GM18868 (cell line): ENCODE data around the gene PAFAH1B1.
"Not testable (repeated sequence)": the region's sequence is repeated elsewhere in the genome, so short reads cannot be mapped to it uniquely, and the experiment has no call there.

Source experiments
- ATAC-seq: cut with Tn5 transposase; IDR thresholded peaks from one replicate; pipeline ENCODE4 v1.9.1; 2021; ENCODE audit warnings: mild to moderate bottlenecking, moderate library complexity; ENCODE audit not compliant: unreplicated experiment

PAFAH1B1 gene

DNA sequence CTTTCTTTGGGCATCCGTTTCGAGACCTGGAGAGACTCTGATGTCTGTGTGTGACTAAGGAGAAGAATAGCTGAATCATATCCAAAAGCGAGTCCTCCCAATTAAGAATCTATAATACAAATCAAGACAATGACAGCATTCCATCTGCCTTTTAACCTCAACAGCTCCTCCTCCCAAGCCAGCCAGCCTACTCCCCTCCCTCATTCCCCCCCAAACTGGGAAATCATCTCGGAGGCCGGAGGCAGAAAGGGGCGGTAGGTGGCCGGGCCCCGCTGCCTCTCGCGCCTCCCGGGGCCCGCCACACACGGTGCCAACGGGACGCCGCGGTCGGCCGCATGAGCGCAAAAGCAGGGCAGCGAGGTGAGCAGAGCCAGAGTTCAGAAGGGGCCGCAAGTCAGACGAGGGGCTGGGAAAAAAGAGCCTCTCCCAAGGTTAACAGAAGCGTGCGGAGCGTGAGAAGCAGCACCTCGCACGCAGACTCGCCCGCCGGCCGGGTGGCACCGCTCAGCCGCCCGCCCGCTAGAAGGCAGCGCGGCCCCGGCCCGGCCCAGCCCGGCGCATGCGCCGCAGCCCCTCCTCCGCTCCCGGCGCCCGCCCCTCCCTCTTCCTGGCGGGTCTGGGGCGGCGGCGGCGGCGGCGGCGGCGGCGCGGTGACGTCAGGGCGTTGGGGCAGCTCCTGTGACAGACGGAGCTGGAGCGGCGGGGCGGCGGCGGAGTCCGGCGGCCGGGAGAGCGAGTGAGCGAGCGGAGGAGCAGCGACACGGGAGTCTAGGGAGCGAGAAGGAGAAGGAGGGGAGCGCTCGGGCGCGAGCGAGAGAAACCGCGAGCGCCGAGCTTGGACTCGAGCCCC lies at the start of gene PAFAH1B1:
PAFAH1B1 (plus strand) TSS at position 684 of the 850 bp plus-strand sequence. CDS start 44,635 bp downstream, outside the sequence.
- ATAC-seq = peak; percentile 72

DNA sequence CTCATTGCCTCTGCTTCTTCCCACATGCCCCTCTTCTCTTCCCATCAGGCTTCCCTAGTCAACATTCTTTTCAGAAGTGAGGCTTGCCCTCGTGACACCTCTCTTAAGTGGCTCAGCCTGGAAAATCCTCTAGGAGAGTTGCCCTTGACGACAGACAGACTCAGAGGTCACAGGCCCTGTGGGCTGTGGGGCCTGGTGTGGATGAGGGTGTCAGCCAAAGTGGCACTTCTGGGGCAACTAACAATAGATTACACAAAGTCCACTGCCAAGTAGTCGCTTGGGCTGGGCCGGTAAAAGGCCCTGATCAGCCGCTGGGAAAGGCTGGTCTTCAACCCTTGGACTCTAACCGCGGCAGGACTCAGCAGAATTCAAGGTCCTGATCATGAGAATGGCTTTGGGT lies 48.1 kb upstream of the PAFAH1B1 start:
- ATAC-seq = no peak

DNA sequence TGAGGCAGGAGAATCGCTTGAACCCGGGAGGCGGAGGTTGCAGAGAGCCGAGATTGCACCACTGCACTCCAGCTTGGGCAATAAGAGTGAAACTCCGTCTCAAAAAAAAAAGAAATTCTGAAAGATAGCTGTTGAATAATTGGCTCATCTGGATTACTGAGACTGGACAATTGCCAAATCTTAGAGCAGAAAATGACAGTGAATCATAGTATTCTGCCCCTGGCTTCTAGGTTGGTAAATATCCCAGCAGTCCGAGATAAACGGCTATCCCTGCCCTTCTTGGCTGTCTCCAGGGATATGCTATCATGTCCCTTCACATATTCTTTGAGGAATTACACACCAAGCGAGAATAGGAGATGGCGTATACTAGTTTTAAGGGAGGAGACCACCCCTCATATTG lies 46.3 kb upstream of the PAFAH1B1 start:
- ATAC-seq = no peak

DNA sequence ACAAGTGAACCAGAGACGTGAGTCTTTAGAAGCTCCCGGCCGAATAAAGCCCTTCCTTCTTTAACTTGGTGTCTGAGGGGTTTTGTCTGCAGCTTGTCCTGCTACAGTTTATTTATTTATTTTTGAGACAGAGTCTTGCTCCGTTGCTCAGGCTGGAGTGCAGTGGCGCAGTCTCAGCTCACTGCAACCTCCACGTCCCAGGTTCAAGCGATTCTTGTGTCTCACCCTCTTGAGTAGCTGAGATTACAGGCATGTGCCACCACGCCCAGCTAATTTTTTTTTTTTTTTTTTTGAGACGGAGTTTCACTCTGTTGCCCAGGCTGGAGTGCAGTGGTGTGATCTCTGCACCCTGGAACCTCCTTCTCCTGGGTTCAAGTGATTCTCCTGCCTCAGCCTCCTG lies 45.4 kb upstream of the PAFAH1B1 start:
- ATAC-seq = not testable (repeated sequence)

DNA sequence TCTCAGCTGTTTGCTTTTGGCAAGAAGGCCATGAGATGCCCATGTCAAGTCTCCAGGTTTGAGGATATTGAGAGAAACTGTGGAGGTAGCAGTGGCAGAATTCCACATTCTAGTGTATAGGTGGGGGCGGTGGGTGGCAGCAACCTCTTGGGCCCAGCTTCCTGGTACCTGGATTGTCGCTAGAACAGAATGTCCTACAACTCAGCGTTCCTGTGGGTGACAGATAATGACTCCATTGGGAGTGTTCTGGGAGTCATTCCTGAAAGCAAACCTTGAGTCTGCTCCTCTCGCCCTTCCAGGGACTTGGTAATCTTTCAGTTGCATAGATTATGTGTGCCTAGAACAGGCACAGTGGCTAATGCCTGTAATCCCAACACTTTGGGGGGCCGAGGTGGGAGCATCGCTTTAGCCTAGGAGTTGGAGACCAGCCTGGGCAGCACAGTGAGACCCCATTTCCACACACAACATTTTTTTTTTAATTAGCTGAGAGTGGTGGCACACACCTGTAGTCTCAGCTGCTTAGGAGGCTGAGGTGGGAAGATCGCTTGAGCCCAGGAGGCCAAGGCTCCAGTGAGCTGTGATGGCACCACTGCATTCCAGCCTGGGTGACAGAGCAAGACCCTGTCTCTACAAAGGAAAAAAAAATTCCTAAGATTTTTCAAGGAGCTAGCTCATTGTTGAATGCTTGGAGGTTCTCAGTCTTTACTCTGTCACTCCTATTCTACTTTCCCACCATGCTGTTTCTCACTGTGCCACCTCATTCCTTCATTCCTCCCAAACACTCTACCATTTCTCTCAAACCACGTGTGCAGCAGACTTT lies 43.9 kb upstream of the PAFAH1B1 start:
- ATAC-seq = no peak

DNA sequence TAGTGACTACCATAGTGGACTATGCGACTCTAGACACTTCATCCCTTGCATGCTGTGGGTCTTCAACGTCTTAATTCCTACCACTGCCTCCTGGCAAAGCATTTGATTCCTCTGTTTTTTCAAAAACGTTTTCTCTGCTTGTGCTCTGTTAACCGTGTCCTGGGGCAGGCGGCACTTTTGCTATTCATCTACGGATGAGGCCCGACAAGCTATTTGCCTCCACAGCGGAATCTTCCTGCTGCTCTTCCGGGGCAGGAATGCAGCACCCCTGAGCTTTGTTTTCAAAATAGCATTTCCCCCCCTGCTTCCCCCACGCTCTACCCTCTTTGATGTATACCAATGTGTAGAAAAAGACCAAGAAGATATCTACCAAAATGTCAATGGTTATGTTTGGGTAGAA lies 42.0 kb upstream of the PAFAH1B1 start:
- no peak for ATAC-seq

DNA sequence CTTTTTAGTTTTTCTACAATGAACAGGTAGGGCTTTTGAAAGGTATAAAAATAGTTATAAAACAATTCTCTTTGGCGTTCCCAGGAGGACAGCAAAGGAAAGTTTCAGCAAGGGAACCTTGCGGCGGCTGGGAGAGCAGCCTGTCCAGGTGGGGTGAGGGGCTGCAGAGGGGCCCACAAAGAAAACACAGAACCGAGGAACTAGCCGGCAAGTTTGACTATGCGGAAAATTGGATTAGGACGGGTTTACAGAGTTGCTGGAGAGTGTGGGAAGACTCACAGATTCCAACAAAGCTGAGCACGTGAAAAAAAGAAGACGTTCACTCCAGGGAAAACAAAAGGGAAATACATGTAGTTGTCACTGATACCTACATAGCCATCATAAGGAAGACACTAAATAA lies 41.5 kb upstream of the PAFAH1B1 start:
- ATAC-seq = no peak

DNA sequence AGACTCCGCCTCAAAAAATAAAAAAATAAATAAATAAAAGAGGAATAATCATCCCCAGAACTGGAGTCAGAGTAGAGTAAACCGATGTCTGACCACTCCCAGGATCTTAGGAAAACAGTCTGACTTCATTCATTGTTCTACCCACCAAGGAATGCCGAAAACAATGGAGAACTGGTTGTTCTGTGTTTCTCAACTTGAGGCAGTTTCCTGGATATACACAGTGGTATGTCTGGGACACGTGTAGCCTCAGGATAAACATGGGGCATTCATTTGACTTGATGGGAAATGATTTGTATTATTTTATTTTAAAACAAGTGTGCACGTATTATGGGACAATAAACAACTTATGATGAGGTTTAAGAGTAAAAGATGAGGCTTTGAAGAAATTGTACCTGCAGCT lies 32.8 kb upstream of the PAFAH1B1 start:
- no peak for ATAC-seq

DNA sequence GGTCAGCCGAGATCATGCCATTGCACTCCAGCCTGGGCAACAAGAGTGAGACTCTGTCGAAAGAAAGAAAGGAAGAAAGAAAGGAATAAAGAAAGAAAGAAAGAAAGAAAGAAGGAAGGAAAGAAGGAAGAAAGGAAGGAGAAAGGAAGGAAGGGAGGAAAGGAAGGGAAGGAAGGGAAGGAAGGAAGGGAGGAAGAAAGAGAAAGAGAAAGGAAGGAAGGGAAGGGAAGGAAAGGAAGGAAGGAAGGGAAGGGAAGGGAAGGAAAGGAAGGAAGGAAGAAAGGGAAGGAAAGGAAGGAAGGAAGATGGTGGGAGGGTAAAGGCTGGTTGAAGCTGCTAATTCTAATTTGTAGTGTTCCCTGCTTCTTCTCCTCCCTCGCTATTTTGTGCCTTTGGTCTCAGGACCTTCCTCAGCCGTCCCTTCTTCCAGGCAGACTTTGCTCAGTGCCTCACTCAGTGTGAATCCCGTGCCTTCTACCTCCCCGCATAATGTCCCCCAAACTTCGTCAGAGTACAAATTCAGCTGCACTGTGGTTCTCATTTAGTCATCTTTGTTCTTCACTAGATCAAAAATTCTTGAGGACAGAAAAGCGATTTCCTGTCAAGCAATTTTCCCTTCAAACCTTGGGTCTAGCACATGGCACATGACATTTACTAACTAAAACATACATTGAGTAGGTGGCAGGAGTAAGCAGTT lies 31.1 kb upstream of the PAFAH1B1 start:
- no peak for ATAC-seq

DNA sequence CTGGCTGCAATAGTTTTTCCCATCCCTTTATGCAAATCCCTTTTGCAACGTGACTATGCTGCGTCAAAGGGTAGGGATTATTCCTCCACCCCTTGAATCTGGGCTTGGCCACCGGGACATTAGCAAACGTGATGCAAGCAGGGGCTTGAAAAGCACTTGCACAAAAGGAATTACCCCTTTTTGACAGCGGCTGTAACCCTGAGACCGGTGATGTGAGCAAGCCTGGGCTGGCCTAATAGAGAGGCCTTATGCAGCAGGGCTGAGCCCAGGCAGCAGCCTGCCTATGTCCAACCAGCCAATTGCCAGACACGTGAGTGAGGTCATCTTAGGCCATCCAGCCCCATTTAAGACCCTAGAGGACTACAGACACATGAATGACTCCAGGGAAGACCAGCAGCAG lies 30.4 kb upstream of the PAFAH1B1 start:
- no peak for ATAC-seq

DNA sequence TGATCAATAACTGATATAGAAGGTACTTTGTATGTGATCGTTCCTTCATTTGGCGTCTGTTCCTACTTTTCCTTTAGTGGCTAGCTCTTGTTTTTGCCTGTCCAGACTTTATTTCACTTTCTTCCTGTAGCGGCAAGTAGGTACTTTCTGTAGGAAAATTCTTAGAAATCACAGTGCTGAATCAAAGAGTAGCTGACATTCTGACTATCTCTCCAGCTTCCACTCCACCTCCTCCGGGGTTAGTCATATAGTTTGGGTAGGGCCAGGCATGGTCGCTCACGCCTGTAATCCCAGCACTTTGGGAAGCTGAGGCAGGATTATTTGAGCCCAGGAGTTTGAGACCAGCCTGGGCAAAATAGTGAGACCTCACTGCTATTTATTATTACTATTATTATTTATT lies 29.9 kb upstream of the PAFAH1B1 start:
- no peak for ATAC-seq

DNA sequence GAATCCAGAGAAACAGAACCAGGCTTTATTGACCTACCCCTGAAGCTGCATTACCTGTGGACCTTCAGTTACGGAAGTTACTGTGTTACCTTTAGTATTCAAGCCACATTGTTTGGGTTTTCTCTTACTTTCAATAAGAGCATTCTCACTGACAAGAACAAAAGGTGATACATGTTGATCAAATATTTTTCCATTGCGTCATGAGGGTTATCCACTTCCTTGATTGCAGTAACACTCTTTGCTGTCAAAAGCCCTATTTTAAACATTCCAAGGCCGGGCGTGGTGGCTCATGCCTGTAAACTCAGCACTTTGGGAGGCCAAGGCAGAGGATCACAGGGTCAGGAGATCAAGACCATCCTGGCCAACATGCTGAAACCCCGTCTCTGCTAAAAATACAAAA lies 28.6 kb upstream of the PAFAH1B1 start:
- no peak for ATAC-seq

DNA sequence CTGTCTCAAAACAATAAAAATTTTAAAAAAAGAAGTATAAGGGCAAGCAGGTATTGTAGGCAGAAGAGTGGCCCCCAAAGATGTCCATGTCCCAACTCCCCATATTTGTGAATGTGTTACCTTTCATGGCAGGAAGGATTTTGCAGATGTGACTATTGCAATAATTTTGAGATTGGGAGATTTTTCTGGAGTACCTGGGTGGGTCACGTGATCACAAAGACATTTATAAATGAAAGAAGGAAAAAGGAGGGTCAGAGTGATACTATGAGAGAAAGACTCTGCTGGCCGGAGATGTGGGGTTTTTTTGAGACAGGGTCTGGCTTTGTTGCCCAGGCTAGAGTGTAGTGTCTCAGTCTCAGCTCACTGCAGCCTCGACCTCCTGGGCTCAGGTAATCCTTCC lies 27.4 kb upstream of the PAFAH1B1 start:
- no peak for ATAC-seq

DNA sequence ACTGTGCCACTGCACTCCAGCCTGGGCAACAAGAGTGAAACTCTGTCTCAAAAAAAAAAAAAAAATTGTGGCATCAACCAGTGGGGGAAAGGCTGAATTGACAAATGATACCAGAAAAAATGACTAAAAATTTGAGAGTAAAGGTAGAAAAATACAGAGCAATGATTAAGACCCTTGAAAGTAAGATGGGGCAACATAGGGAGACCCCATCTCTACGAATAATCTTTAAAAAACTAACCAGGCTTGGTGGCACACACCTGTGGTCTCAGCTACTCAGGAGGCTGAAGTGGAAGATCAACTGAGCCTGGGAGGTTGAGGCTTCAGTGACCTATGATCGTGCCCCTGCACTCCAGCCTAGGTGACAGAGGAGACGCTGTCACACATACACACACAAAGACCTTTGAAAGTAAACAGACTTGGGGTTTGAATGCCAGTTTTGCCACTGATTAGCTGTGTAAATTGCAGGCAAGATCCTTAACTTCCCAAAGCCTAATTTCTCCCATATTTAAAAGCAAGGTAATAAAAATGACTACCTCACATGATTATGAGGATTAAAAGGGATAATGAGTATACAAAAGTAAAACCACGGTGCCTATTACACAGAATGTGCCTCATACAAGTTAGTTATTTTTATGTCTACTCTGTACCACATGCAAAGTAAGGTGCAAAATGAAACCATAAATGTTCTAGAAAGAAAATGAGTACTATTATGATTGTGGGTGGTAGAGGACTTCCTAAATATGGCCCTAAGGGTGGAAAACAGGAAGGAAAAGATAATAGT lies 21.7 kb upstream of the PAFAH1B1 start:
- ATAC-seq = no peak

DNA sequence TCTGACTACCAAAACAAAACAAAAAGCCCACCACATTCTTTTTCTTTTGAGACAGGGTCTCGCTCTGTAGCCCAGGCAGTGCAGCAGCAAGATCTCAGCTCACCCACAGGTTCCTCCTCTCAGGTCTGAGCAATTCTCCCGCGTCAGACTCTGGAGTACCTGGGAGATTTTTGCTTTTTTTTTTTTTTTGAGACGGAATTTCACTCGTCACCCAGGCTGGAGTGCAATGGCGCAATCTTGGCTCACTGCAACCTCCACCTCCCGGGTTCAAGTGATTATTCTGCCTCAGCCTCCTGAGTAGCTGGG lies 21.2 kb upstream of the PAFAH1B1 start:
- not testable (repeated sequence) for ATAC-seq

DNA sequence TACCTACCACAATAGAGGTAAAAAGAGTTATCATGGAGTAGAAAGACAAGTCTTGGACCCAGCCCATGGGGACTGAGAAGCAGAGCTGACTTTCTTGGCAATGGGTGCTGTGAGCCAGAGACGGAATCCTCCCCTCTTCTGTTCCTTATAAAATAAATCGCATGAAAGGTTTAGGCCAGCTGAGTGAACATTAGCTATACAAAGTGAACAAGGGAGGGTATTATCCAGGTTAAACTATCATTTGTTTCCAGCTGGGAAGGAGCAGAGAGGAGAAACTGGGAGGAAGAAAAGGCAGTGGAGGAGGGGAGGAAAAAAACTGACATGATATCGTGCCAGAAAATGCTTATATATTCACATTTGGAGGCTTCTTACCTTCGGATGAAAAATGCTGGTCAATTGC lies 13.3 kb upstream of the PAFAH1B1 start:
- no peak for ATAC-seq

DNA sequence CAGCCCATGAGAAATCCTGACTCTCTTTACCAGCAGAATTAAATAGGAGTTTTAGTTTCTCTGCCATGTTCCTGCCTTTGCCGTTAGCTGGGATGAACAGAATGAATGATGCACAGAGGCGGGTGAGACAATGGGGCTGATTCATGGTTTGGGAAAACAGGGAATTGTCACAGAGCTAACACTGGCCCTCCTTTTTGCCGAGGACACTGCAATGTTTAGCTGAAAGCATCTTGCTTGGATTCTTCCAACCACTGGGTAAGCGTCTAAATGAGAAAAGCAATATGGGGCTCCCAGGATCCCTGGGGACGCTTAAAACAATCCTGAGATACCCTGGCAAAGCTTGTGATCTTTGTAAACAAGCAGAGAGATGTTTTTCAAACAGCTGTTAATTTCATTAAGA lies 12.8 kb upstream of the PAFAH1B1 start:
- no peak for ATAC-seq

DNA sequence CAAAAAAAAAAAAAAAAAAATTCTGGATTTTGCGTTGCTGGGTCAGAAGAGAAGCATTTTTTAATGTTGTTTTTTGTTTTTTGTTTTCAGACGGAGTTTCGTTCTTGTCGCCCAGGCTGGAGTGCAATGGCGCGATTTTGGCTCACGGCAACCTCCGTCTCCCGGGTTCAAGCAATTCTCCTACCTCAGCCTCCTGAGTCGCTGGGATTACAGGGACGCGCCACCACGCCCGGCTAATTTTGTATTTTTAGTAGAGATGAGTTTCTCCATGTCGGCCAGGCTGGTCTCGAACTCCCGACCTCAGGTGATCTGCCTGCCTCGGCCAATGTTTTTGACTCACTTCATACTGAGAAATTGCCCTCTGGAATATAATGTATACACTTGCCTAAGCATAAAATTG lies 11.0 kb upstream of the PAFAH1B1 start:
- no peak for ATAC-seq

DNA sequence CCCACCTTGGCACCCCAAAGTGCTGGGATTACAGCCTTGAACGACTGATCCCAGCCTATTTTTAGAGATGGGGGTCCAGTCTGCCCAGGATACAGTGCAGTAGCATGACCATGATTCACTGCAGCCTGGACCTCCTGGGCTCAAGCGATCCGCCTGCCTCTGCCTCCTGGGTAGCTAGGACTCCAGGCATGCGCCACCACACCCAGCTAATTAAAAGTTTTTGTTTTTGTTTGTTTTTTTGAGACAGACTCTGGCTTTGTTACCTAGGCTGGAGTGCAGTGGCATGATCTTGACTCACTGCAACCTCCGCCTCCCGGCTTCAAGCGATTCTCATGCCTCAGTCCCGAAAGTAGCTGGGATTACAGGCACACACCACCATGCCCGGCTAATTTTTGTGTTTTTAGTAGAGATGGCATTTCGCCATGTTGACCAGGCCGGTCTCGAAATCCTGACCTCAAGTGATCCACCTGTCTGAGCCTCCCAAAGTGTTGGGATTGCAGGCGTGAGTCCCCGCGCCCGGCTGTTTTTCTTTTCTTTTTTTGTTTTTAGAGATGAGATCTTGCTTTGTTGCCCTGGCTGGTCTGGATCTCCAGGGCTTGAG lies 2.3 kb upstream of the PAFAH1B1 start:
- no peak for ATAC-seq
